GM23248 (cell line): ENCODE results near the gene TBL1X. TPM values are rescaled to one million over a fixed set of nuclear protein-coding genes. Genes with fewer than 3 reads are reported as not detected.

ENCODE experiments used
- DNase-seq: peaks from one replicate; pipeline ENCODE4 v3.0.0-alpha.2; 2015
- H2AFZ ChIP-seq: fragments of 200-600 bp; sonication (generic); 2 replicates; pipeline ENCODE4 v1.6.1; 2016; ENCODE audit warnings: antibody characterized with exemption
- H3F3A ChIP-seq: fragments of 200-600 bp; sonication (generic); 2 replicates; pipeline ENCODE4 v1.6.1; 2016; ENCODE audit warnings: mild to moderate bottlenecking, antibody characterized with exemption, mixed run types; ENCODE audit not compliant: insufficient read depth
- H3K27ac ChIP-seq: fragments of 200-600 bp; sonication (generic); 2 replicates; pipeline ENCODE4 v1.5.1; 2016; ENCODE audit warnings: mild to moderate bottlenecking
- H3K27me3 ChIP-seq: fragments of 200-600 bp; sonication (generic); replicated peaks from 2 replicates; pipeline ENCODE4 v1.6.1; 2016; ENCODE audit warnings: mild to moderate bottlenecking; ENCODE audit not compliant: insufficient read depth
- H3K36me3 ChIP-seq: fragments of 200-600 bp; sonication (generic); 2 replicates; pipeline ENCODE4 v1.6.1; 2016; ENCODE audit warnings: low read depth, mild to moderate bottlenecking
- H3K4me1 ChIP-seq: fragments of 200-600 bp; sonication (generic); 2 replicates; pipeline ENCODE4 v1.6.1; 2016; ENCODE audit warnings: mild to moderate bottlenecking; ENCODE audit not compliant: insufficient read depth
- H3K4me2 ChIP-seq: fragments of 200-600 bp; sonication (generic); one replicate; pipeline ENCODE4 v1.6.1; 2016; ENCODE audit warnings: mild to moderate bottlenecking; ENCODE audit not compliant: unreplicated experiment
- H3K4me3 ChIP-seq: fragments of 200-600 bp; sonication (generic); 2 replicates; pipeline ENCODE4 v1.5.1; 2016; ENCODE audit warnings: mild to moderate bottlenecking
- H3K79me2 ChIP-seq: fragments of 200-600 bp; sonication (generic); 2 replicates; pipeline ENCODE4 v1.6.1; 2016; ENCODE audit warnings: mild to moderate bottlenecking; ENCODE audit not compliant: insufficient read depth
- H3K9ac ChIP-seq: fragments of 200-600 bp; sonication (generic); 2 replicates; pipeline ENCODE4 v1.6.1; 2016; ENCODE audit warnings: mild to moderate bottlenecking
- H3K9me2 ChIP-seq: fragments of 200-600 bp; sonication (generic); 2 replicates; pipeline ENCODE4 v1.6.1; 2016; ENCODE audit warnings: mixed run types, mild to moderate bottlenecking, moderate library complexity; ENCODE audit not compliant: insufficient read depth
- H3K9me3 ChIP-seq: fragments of 200-600 bp; sonication (generic); one replicate; pipeline ENCODE4 v1.6.1; 2017; ENCODE audit warnings: low read depth
- H4K20me1 ChIP-seq: fragments of 200-600 bp; sonication (generic); 2 replicates; pipeline ENCODE4 v1.6.0; 2016; ENCODE audit not compliant: insufficient read depth
- EZH2 ChIP-seq: fragments of 200-600 bp; sonication (generic); IDR thresholded peaks from 2 replicates; pipeline ENCODE4 v1.6.1; 2018; ENCODE audit warnings: antibody characterized with exemption, mild to moderate bottlenecking; ENCODE audit not compliant: insufficient read depth, poor library complexity, severe bottlenecking
- EZH2phosphoT487 ChIP-seq: fragments of 200-600 bp; sonication (generic); IDR thresholded peaks from 2 replicates; pipeline ENCODE4 v1.6.1; 2018; ENCODE audit warnings: antibody characterized with exemption, moderate library complexity, mild to moderate bottlenecking, low read depth; ENCODE audit not compliant: insufficient read depth
- WGBS, 2 experiments: methylation state at CpG; one replicate each; pipeline ENCODE4 v1.1.6; 2015 to 2017; ENCODE audit warnings: low lambda C conversion rate in 2 of 2, low coverage in 1 of 2; ENCODE audit errors: missing lambda C conversion rate in 2 of 2; 5-methylcytosine and 5-hydroxymethylcytosine counted together
- in situ Hi-C: fragments of 300-500 bp; cut with MboI; formaldehyde crosslinking; loops from 2 replicates; pipeline ENCODE4 v1.15.0; 2020
- polyA plus RNA-seq: library from polyadenylated mRNA; unstranded; fragments of >200 nt; fragmentation: Nextera tagmentation; extraction: Ambion mirVana; gene quantifications from 2 replicates; pipeline ENCODE4 v1.2.1, GENCODE V29; 2016
- total RNA-seq: library from RNA; depleted of rRNA; stranded (reverse); fragments of >200 nt; shearing (Covaris generic); gene quantifications from 2 replicates; pipeline ENCODE4 v1.2.3, GENCODE V29; 2014

The TBL1X gene
- total and polyA plus RNA-seq, 2 experiments from 2014 or later = 8.2 to 26.8 TPM

GRCh38 chrX:9510980-9511379 lies 46.1 kb downstream of the TBL1X start:
- Histone ChIP-seq H4K20me1 (no peaks in the 10 kb centered on the region), H3K9ac (no peak overlapping the region), H3K79me2 (0 out of 2 replicates have a peak, but pooled peaks cover 8% of the 10 kb centered on the region), H3K27me3 (no peaks in the 10 kb centered on the region), H2AFZ (no peak overlapping the region), H3K9me2 (no peaks in the 10 kb centered on the region), H3K4me2 (no peak overlapping the region), H3K4me1 (no peaks in the 10 kb centered on the region), H3K36me3 (no peaks in the 10 kb centered on the region), H3K9me3 (no peaks in the 10 kb centered on the region), H3F3A (no peaks in the 10 kb centered on the region), H3K27ac (no peak overlapping the region), H3K4me3 (no peak overlapping the region)
- WGBS, 2 experiments = 73 to 76% methylated on average over 3 of the region's 3 CpGs
- in situ Hi-C loops = no loop called here
- DNase-seq = no peak
- TF ChIP-seq EZH2phosphoT487 (no peak), EZH2 (no peak)

GRCh38 chrX:9515489-9515888 lies 50.6 kb downstream of the TBL1X start:
- 92 to 96% methylated on average over 7 to 10 of the region's 10 CpGs for WGBS, 2 experiments
- no peak overlapping the region for H3K9ac ChIP-seq
- DNase-seq = no peak
- H3K9me2 ChIP-seq = no peaks in the 10 kb centered on the region
- H3K4me1 ChIP-seq = peaks cover 6% of the 10 kb centered on the region; the same call in 1 of the 2 replicates
- no peaks in the 10 kb centered on the region for H3K27me3 ChIP-seq
- H3K9me3 ChIP-seq = no peaks in the 10 kb centered on the region
- TF ChIP-seq EZH2 (no peak), EZH2phosphoT487 (no peak)
- H3K4me3 ChIP-seq = no peak overlapping the region
- H3K79me2 ChIP-seq = 0 out of 2 replicates have a peak, but pooled peaks cover 8% of the 10 kb centered on the region
- no peaks in the 10 kb centered on the region for H4K20me1 ChIP-seq
- no peak overlapping the region for H3K27ac ChIP-seq
- H2AFZ ChIP-seq = no peak overlapping the region
- H3K4me2 ChIP-seq = no peak overlapping the region
- no peaks in the 10 kb centered on the region for H3K36me3 ChIP-seq
- in situ Hi-C loops = no loop called here
- no peaks in the 10 kb centered on the region for H3F3A ChIP-seq

GRCh38 chrX:9515973-9516538 lies 51.2 kb downstream of the TBL1X start:
- DNase-seq = no peak

GRCh38 chrX:9516635-9517034 lies 51.8 kb downstream of the TBL1X start:
- Histone ChIP-seq H3F3A (no peaks in the 10 kb centered on the region), H3K9ac (no peak overlapping the region), H3K27me3 (no peaks in the 10 kb centered on the region), H3K4me2 (no peak overlapping the region), H3K79me2 (peaks cover 17% of the 10 kb centered on the region; the same call in 1 of the 2 replicates), H3K4me1 (peaks cover 6% of the 10 kb centered on the region; the same call in 1 of the 2 replicates), H3K9me3 (no peaks in the 10 kb centered on the region), H3K36me3 (no peaks in the 10 kb centered on the region), H3K4me3 (no peak overlapping the region), H2AFZ (no peak overlapping the region), H3K9me2 (no peaks in the 10 kb centered on the region), H3K27ac (no peak overlapping the region), H4K20me1 (no peaks in the 10 kb centered on the region)
- in situ Hi-C loops = no loop called here
- TF ChIP-seq EZH2phosphoT487 (no peak), EZH2 (no peak)
- DNase-seq = no peak
- 33 to 48% methylated on average over 3 of the region's 3 CpGs for WGBS, 2 experiments

More at GRCh38 chrX:9515973-9516538, 51.2 kb downstream of the TBL1X start:
- no peak for TF ChIP-seq EZH2phosphoT487
- no peak for TF ChIP-seq EZH2
- Histone ChIP-seq H3K4me1 (peaks cover 6% of the 10 kb centered on the region; the same call in 1 of the 2 replicates), H3K4me2 (no peak overlapping the region), H3K9me3 (no peaks in the 10 kb centered on the region), H4K20me1 (no peaks in the 10 kb centered on the region), H3K27ac (no peak overlapping the region), H3K36me3 (no peaks in the 10 kb centered on the region), H3K9ac (no peak overlapping the region), H3F3A (no peaks in the 10 kb centered on the region), H2AFZ (no peak overlapping the region), H3K4me3 (no peak overlapping the region), H3K9me2 (no peaks in the 10 kb centered on the region), H3K79me2 (peaks cover 12% of the 10 kb centered on the region; the same call in 1 of the 2 replicates), H3K27me3 (no peaks in the 10 kb centered on the region)
- 84 to 88% methylated on average over 4 of the region's 4 CpGs for WGBS, 2 experiments
- in situ Hi-C loops = no loop called here
